ENCODE data around the gene PHEX.

- TF ChIP-seq CTCF (optimal IDR thresholded peaks at IDR 0.05 in 1 of 3, IDR thresholded peaks at IDR 0.05 in 1 of 3, conservative IDR thresholded peaks at IDR 0.05 in 1 of 3; ENCODE audit: extremely low read depth in 1 of 3, insufficient read depth in 2 of 3, low read length in 3 of 3) (no peak), EZH2 (IDR thresholded peaks at IDR 0.05; ENCODE audit: low read length) (no peak)
Measured at GRCh38 chrX:22059775-22060174, 27.6 kb downstream of the PHEX start.
